Anterior cingulate cortex (tissue), 58 donors: ENCODE results near the gene MAST4.

Experiments
- DNase-seq, 58 donors: peaks; one replicate each; lab custom pipeline; 2025; lab: John Stamatoyannopoulos, UW

The MAST4 gene

DNA sequence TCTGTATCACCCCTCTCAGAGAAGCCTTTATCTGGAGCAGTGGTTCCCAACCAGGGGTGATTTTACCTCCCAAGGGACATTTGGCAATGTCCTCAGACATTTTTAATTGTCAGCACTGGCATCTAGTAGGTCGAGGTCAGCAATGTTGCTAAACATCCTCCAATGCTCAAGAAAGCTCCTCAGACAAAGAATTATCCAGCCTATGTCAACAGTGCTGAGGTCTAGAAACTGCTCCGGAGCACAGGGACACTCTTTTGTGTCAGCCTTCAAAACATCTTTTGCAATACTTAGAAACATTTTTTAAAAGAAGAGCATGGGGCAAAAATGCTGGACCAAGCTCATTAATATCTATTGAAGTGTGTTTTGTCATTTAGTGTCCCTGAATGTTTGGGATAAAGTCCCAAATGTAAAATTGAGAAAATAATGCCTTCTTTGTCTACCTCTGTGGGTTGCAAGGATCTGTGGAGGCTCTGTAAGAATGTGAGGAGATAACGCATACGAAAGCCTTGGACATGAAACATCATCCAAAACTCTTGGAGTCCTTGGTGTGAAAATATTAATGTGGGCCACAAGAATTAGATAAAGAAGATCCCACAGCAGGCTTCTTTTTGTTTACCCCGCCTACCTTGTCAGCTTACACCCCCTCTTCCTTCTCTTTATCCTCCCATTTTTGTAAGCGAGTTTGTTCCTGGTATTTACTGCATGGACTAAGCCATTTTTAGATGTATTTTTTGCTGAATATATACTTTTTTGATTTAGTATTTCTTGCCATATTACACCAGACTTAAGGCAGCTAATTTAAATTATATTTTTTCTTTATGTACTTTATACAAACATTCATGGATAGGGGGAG is 406.9 kb downstream of the MAST4 start:
- DNase-seq: no peak

DNA sequence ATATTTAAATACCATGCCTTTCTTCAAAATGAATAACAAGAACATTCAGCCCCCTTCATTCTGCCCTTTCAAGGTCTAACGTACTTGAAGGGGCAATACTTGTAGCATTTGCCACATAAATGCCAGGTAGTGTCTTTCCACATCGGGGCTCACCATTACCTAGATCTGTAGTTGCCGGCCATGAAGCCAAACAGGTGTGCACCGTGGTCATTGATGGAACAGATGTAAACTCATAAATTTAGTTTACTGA is 407.4 kb downstream of the MAST4 start:
- no peak for DNase-seq

DNA sequence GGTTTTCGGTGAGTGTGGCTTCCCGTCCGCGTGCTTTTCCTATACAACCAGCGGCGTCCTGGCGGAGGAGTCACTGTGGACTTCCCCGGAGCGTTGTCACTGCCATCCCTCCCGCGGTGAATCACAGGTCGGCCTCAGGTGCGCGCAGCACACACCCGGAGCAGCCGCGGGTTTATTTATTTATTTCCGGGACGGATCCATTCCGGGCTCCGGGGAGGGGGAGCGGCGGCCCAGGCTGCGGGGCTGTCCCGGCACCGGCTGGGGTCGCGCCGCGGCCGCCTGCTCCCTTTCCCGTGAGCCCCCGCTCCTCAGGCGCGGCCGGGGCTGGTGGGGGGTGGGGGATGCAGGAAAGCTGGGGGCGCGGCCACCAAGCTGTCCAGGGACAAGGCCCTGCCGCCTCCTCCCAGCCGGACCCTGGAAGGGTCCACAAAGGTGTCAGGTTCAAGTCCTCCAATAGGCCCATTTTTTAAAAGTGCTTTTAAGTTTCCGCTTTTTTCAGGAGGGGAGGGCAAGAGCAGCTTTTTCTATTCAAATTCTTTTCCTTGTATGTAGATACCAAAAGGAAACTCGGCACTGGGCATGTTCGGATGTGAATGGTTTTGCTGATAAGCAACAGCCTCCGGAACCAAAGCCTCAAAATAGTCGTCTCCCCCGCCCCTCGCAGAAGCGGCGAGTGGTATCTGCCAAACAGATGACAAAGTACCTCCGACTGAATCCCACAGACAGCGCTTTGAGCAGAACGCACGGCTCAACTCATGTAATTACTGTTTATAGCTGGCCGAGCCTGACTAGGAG is 407.9 kb downstream of the MAST4 start:
- peak in 54 of 58 donors; percentile 7 to 75 (median 44) for DNase-seq

DNA sequence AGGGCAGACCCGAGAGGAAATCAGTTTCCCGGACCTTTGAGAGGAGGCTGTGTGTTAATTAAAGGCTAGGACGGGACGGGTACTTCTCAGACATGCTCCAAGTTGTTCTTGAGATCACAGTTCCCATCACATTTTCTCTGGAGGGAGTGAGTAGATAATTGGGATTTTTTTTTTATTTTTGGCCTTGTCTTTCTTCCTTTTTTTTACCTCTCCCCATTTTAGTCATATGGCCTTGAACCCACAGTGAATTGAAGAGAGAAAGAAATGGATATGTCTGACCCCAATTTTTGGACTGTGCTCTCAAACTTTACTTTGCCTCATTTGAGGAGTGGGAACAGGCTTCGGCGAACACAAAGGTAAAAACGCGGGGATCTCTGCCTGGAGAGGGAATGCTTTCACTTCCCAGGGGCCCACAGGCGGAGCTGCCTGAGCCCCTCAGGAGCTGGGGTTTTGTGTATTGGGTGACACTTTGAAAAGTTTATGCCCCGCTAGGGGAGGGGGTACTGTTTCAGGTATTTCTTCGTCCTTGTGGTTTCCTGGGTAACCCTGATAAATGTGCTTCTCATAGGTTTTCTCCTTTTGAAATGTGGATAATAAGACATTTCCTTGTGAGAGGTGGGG is 408.6 kb downstream of the MAST4 start:
- no peak for DNase-seq

DNA sequence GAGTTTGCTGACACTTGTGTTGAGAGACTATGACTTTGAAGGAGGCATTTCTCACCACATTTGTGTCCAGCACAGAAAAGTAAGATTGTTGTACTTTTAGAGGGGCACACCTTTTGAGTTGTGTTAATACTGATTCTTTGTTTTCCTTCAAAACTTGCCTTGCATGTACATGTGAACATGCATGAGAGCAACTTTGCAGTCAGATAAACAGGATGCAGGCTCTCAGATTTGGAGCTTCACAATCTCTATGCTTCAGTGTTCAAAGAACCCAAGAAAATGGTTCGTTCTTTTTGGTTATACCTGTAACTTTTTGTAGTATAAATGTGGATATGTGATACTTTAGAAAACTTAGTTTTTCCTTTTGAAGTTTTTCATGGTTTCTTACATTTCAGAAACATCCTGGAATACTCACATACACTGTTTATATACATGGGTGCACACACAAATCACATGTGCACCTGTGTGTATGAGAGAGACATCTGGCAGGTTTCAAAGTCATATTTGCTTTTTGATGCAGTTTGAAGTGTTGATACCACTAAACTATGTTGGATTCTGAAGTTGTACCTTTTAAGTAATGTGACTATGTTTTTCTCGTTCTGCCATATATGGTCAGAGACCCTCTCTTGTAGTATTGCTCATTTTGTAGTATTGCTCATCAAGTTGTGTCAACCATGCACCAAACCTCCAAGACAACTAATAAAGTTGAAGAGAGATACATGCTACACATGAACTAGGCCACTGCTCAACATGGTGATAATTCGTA is 409.7 kb downstream of the MAST4 start:
- no peak for DNase-seq

DNA sequence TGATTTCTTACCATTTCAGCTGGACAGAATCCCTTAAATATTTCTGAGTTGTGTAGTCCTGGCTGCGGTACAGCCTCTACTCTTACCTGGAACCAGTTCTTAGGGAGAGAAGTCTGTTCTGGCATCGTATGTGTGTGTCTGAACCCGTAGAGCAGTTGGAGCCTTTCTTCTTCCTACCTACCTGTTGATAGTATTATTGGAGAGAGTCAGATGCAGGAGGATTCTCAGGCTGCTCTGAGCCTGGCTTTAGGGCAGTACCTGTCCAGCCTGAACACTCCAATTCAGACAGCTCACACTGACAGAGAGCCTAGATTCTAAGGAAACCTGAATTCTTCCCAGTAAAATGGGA is 410.3 kb downstream of the MAST4 start:
- DNase-seq: no peak

DNA sequence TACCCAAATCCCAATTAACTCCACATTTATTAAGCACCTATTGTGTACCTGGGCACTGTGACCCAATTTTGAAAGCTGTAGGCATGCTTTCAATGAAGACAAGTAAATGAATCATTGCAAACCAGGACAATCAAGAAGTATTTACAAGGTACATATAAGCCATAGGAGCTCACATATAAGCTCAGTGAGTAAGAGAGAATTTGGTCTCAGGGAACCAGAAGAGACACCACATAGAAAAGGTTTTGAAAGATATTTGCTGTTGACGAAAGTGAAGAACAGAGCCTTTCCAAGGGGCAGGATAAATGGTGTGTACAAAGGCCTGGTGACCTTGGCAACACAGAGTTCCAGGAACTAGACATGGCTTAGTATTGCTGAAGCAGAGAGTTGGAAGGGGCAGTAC is 412.8 kb downstream of the MAST4 start:
- DNase-seq: no peak

- DNase-seq: no peak
These were observed 414.7 kb downstream of the MAST4 start for GRCh38 chr5:67010684-67011409.

- no peak for DNase-seq
These were observed 415.2 kb downstream of the MAST4 start for GRCh38 chr5:67011422-67011821.

- DNase-seq: no peak
These were observed 416.0 kb downstream of the MAST4 start for GRCh38 chr5:67012171-67012570.

DNA sequence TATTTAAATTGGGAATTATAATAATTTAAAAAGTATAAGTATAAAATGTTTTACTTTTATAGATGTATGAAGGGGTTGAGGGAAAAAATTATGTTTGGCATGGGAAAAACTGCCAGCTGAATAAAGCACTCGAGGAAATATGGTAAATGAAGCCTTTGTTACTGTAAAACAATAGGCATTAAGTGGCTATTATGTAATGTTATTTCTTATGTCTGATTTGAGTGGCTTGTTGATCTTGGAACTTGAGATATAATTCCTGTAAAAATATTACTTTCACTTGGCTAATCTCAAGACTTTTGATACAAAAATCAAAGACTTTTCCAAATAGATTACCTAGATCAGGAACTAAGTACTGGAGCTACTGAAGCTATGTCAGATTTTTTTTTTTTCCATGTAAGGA is 417.5 kb downstream of the MAST4 start:
- DNase-seq: no peak

GRCh38 chr5:67014191-67014590 is 418.0 kb downstream of the MAST4 start:
- DNase-seq: no peak

DNA sequence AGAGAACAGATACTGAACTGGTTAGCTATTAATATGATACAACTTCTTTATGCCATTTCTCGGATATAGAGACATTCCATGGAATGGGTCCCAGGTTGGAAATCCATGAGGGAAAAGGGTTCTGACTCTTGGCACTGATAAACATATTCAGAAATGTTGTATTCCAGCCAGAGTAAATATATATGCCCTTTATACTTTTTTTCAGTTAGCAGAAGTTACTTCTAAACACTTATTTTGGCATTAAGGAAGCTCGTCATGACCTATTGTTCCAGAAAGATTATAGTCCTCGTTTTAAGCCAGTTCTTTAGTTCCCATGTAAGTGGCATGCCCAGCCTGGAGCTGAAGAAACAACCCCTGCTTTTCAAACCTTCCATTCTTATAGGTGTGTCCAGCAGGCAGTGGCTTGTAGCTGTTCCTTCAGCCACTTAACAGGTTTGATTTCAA is 418.8 kb downstream of the MAST4 start:
- DNase-seq: no peak

DNA sequence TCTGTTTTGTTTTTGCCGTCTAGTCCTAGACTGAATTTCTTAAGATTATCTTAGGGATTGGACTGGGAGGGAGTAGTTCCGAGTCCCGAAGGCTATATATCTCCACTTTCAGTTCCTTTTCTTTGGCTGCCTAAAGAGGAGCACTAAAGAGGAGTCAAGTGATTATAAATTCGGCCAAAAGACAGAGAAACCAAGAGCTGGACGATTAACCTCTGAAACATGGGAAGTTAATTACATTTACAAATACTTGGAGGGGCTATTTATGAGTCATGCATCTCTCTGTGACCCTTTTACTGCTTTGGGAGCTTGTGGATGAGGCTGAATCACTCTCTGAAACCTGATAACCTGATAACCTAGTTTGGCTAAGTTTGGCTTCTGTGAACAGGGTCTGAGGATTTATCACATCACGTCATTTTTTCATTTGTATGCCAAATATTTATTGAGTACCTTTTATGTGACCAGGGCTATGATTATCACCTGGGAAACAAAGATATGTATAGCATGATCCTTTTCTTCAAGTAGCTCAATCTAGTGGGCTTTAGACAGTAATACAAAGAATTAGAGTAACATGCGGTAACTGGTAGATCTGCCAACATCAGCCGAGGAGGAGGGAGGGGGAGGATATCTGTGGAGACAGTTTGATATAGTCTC is 419.5 kb downstream of the MAST4 start:
- DNase-seq: no peak

GRCh38 chr5:67019065-67019845 is 423.1 kb downstream of the MAST4 start:
- DNase-seq: no peak

DNA sequence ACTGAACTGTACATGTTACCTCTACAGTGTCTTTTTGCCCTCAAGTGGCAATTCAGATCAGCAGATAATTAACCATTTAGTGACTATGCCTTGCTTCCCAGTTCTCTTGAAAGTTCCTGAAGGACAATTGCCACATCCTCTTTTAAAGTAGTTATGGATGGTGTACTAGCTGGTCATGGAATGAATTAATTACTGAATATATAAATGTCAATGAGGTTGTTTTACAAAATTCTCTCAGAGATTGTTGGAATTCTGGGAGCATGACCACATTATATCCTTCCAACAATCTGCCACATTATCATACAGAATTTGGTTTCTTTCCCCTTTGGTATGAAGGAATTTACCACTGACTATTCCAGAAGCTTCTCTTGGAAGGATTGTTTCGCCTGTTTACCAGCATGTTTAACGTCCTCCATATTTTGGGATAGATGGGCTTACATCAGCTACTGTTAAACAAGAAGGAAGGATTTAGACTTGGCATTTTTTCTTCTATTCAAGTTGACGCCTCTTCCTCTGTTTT is 424.0 kb downstream of the MAST4 start:
- no peak for DNase-seq

DNA sequence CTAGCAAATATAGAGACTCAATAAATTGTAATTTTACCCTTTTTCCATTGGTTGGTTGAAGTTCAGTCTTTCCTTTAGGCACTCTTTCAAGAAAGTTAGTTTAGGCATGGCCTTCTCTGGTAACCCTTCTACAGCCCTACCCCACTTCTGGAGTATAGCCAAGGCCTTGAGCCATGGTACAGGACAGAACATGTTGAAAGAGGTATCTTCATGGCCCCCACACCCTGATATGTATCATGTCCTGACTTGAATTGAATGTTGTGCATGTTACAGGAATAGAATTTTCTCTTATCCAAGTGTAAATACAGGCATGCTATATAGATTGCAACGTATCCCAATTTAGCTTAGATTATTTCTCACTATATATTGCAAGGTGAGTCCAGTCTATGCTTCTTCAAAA is 424.8 kb downstream of the MAST4 start:
- no peak for DNase-seq

GRCh38 chr5:67021521-67021920 is 425.3 kb downstream of the MAST4 start:
- no peak for DNase-seq

DNA sequence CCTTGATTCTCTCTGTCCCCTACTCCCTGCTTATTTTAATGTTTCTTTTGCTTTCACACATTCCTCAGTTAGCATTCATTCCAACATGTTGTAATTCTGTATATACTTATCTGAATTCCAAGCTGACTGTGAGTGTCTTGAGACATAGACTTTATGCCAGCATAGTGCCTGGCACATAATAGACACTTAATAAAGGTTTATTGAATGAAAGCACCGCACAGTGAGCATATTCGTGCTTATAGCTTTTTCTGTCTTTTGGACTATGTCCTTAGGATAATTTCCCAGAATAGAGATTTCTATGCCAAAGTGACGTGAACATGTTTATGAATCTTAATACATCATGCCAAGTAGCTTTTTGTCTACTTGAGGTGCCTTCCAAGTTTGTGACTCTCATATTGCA is 425.8 kb downstream of the MAST4 start:
- no peak for DNase-seq
